GM12874 (cell line): ENCODE measurements around the gene MLLT10.

ENCODE experiments used
- TF ChIP-seq, protein P1 (sequence below): IDR thresholded peaks from 2 replicates; pipeline ENCODE4 v1.5.1; 2011; ENCODE audit warnings: low read depth, mild to moderate bottlenecking, control low read depth, low read length, moderate library complexity; ENCODE audit not compliant: insufficient read depth

Gene MLLT10

GRCh38 chr10:21498377-21498776, 35.7 kb upstream of the MLLT10 start:
- TF ChIP-seq, protein P1, sequence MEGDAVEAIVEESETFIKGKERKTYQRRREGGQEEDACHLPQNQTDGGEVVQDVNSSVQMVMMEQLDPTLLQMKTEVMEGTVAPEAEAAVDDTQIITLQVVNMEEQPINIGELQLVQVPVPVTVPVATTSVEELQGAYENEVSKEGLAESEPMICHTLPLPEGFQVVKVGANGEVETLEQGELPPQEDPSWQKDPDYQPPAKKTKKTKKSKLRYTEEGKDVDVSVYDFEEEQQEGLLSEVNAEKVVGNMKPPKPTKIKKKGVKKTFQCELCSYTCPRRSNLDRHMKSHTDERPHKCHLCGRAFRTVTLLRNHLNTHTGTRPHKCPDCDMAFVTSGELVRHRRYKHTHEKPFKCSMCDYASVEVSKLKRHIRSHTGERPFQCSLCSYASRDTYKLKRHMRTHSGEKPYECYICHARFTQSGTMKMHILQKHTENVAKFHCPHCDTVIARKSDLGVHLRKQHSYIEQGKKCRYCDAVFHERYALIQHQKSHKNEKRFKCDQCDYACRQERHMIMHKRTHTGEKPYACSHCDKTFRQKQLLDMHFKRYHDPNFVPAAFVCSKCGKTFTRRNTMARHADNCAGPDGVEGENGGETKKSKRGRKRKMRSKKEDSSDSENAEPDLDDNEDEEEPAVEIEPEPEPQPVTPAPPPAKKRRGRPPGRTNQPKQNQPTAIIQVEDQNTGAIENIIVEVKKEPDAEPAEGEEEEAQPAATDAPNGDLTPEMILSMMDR: no peak

DNA sequence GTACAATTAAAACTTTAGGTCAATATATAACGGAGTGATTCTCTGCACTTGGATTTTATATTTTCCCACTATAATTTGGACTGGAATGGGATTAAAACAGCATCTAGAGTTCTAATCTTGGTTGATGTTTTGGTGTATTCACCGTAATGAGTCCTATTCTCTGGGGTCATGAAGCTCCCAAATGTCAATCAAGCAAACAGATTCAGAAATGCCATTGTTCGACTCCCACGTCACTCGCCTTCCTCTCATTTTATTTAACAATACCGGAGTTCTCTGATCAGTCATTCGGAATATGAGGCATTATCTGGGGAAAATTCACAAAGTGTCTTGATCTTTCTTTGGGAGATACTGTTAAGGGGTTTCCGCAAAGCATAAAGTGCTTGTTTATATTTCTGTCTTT, 35.0 kb upstream of the MLLT10 start:
- TF ChIP-seq, protein P1: no peak

DNA sequence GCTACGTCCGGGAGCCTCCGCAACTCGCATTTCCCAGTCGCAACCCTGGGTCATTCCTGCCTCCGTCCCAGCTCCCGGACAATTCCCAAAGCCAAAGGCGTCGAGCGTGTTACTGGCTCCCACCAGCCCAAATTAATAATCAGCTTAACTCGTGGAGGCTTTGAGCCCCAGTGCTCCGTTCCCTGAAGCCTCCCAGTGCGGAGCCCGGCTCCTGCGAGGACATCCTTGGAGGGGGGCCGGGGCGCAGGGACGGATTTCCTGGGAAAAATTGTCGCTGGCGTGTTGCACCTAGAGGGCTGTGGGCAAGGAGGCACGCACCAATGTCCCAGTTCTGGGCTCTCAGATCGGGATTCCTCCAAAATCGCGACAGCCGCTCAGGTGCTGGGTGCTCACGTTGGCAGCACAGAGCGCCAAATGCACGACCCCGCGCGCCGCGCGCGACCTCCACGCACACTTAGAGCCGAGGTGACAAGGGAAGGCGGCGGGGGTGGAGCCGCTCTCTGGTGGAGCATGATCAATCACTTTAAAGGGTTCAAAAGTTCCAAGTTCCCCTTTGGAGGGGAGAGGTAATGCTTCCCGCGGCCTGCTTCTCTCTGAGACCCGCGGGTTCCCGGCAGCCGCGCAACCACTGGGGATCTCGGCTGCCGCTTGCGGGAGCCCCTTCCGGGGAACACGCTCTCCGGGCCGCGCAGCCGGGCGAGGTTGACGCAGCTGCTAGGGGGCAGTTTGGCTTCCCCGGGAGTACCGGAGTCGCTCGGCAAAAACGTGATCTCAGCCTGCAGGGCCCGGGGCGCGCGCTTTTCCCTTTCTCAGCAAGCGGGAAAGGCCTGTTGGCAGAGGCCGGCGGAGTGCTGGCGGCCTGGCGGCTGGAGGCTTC, 34.1 kb upstream of the MLLT10 start:
- TF ChIP-seq, protein P1: no peak

DNA sequence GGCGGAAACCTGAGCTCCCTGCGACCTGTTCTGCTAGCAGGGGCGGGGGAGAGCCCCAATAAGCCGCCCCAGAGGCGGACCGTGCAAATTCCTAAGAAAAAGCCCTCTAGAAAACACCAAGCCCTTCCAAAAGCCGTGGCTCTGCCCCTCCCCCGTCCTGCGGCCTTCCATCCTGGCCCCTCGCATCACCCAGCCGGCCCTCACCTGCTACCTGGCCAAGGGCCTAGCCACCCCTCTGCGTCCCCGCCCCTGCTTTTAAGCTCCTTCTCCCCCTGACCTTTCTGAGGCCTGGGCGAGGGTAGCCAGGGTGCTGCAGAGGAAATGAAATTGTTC, 33.5 kb upstream of the MLLT10 start:
- TF ChIP-seq, protein P1: no peak

DNA sequence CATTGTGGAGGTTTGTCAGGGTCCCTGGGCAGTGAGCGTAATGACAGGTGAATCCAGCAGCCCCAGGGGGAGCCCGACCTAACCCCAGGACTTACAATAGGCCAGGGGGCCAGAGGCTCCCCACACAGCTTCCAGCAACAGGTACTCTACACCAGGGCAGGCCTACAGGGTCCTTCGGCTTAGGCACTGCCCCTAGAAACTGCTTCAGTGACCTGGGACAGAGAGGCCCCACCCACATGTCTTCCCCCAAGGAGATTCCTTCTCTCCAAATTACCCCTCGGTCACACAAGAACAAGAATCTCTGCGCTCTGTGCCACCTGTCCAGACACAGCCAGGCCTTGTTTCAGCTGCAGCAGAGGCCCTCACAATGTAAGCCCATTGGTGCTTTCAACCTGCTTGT, 32.9 kb upstream of the MLLT10 start:
- TF ChIP-seq, protein P1: no peak

- TF ChIP-seq, protein P1: no peak
These were observed 32.2 kb upstream of the MLLT10 start for GRCh38 chr10:21501731-21502347.

- TF ChIP-seq, protein P1: no peak
These were observed 31.7 kb upstream of the MLLT10 start for GRCh38 chr10:21502348-21502740.
